Neural cell (in vitro differentiated cells): Measurements from ENCODE around the gene TAL2. TPM values are rescaled to one million over a fixed set of nuclear protein-coding genes. Genes with fewer than 3 reads are reported as not detected.

ENCODE experiments used
- H2AFZ ChIP-seq: fragments of 200-600, 300-800 bp; sonication (generic), shearing (Covaris generic); 2 replicates; pipeline ENCODE4 v1.6.0; 2014; ENCODE audit warnings: low read depth, mild to moderate bottlenecking, antibody characterized with exemption, low read length, moderate library complexity
- H3F3A ChIP-seq: fragments of 200-600 bp; shearing (Covaris generic); 2 replicates; pipeline ENCODE4 v1.6.1; 2016; ENCODE audit warnings: mild to moderate bottlenecking, moderate library complexity, mixed read lengths, antibody characterized with exemption, low read length; ENCODE audit not compliant: insufficient read depth, poor library complexity, severe bottlenecking
- H3K27ac ChIP-seq: fragments of 200-600, 300-800 bp; sonication (generic), shearing (Covaris generic); 2 replicates; pipeline ENCODE4 v1.5.1; 2014; ENCODE audit warnings: mild to moderate bottlenecking, low read length, moderate library complexity
- H3K27me3 ChIP-seq: fragments of 300-800, 200-600 bp; sonication (generic), shearing (Covaris generic); 2 replicates; pipeline ENCODE4 v1.6.0; 2014; ENCODE audit warnings: mild to moderate bottlenecking, low read depth, low read length, moderate library complexity; ENCODE audit not compliant: insufficient read depth
- H3K36me3 ChIP-seq: fragments of 300-800, 200-600 bp; sonication (generic), shearing (Covaris generic); 2 replicates; pipeline ENCODE4 v1.5.1; 2014; ENCODE audit warnings: mild to moderate bottlenecking, antibody characterized with exemption, low read length, moderate library complexity; ENCODE audit not compliant: insufficient read depth
- H3K4me2 ChIP-seq: fragments of 300-800, 200-600 bp; sonication (generic), shearing (Covaris generic); 2 replicates; pipeline ENCODE4 v1.6.0; 2014; ENCODE audit warnings: mild to moderate bottlenecking, low read length
- H3K4me3 ChIP-seq: fragments of 300-800, 200-600 bp; sonication (generic), shearing (Covaris generic); 2 replicates; pipeline ENCODE4 v1.5.1; 2014; ENCODE audit warnings: mild to moderate bottlenecking, low read length, moderate library complexity
- H3K79me2 ChIP-seq: fragments of 200-600 bp; shearing (Covaris generic); replicated peaks from 2 replicates; pipeline ENCODE4 v1.6.0; 2014; ENCODE audit warnings: mild to moderate bottlenecking, low read length, moderate library complexity; ENCODE audit not compliant: insufficient read depth
- H3K9ac ChIP-seq: fragments of 300-800, 200-600 bp; sonication (generic), shearing (Covaris generic); 2 replicates; pipeline ENCODE4 v1.6.1; 2016; ENCODE audit warnings: mild to moderate bottlenecking, low read length, mixed read lengths
- H3K9me2 ChIP-seq: fragments of 200-600 bp; shearing (Covaris generic); 2 replicates; pipeline ENCODE4 v1.6.1; 2016; ENCODE audit warnings: mild to moderate bottlenecking, low read length, mixed read lengths; ENCODE audit not compliant: insufficient read depth
- H3K9me3 ChIP-seq: fragments of 200-600, 300-800 bp; sonication (generic), shearing (Covaris generic); 2 replicates; pipeline ENCODE4 v1.6.1; 2016; ENCODE audit warnings: mild to moderate bottlenecking, mixed run types, low read length, moderate library complexity, mixed read lengths
- H4K20me1 ChIP-seq: fragments of 200-600 bp; shearing (Covaris generic); 2 replicates; pipeline ENCODE4 v1.6.1; 2016; ENCODE audit warnings: mild to moderate bottlenecking, mixed run types; ENCODE audit not compliant: insufficient read depth
- EP300 ChIP-seq: fragments of 450-650 bp; conservative IDR thresholded peaks from 2 replicates; pipeline ENCODE4 v1.6.1; 2014; ENCODE audit warnings: antibody characterized with exemption, mild to moderate bottlenecking, moderate library complexity; ENCODE audit not compliant: poor library complexity, severe bottlenecking
- EZH2 ChIP-seq: fragments of 200-600, 300-800 bp; shearing (Covaris generic), sonication (generic); IDR thresholded peaks from 2 replicates; pipeline ENCODE4 v1.6.1; 2014; ENCODE audit warnings: antibody characterized with exemption, low read length, borderline replicate concordance, mild to moderate bottlenecking; ENCODE audit not compliant: insufficient read depth, poor library complexity, severe bottlenecking
- MXI1 ChIP-seq: fragments of 450-650 bp; conservative IDR thresholded peaks from 2 replicates; pipeline ENCODE4 v1.6.1; 2014; ENCODE audit warnings: antibody characterized with exemption, mild to moderate bottlenecking; ENCODE audit not compliant: poor library complexity, severe bottlenecking
- POLR2AphosphoS5 ChIP-seq: IDR thresholded peaks from 2 replicates; pipeline ENCODE4 v1.6.1; 2012
- RAD21 ChIP-seq: fragments of 450-650 bp; conservative IDR thresholded peaks from 2 replicates; pipeline ENCODE4 v1.6.1; 2014; ENCODE audit warnings: antibody characterized with exemption, mild to moderate bottlenecking, moderate library complexity
- REST ChIP-seq: IDR thresholded peaks from 2 replicates; pipeline ENCODE4 v1.6.1; 2012; ENCODE audit warnings: borderline replicate concordance
- SMC3 ChIP-seq: fragments of 450-650 bp; conservative IDR thresholded peaks from 2 replicates; pipeline ENCODE4 v1.6.1; 2014; ENCODE audit warnings: antibody characterized with exemption, mild to moderate bottlenecking, moderate library complexity; ENCODE audit not compliant: poor library complexity
- TAF1 ChIP-seq: IDR thresholded peaks from 2 replicates; pipeline ENCODE4 v1.6.1; 2012; ENCODE audit warnings: low read depth
- polyA plus RNA-seq: library from polyadenylated mRNA; depleted of rRNA; stranded (reverse); fragments of >200 nt; gene quantifications from 2 replicates; pipeline ENCODE4 v1.2.3, GENCODE V29; 2014
- TF ChIP-seq, protein P1 (sequence below): fragments of 450-650 bp; IDR thresholded peaks from 2 replicates; pipeline ENCODE4 v1.5.1; 2014; ENCODE audit warnings: antibody characterized with exemption, mild to moderate bottlenecking, moderate library complexity; ENCODE audit not compliant: poor library complexity, severe bottlenecking

Gene TAL2
- polyA plus RNA-seq, 1 donor from 2014 or later: 0.88 TPM

DNA sequence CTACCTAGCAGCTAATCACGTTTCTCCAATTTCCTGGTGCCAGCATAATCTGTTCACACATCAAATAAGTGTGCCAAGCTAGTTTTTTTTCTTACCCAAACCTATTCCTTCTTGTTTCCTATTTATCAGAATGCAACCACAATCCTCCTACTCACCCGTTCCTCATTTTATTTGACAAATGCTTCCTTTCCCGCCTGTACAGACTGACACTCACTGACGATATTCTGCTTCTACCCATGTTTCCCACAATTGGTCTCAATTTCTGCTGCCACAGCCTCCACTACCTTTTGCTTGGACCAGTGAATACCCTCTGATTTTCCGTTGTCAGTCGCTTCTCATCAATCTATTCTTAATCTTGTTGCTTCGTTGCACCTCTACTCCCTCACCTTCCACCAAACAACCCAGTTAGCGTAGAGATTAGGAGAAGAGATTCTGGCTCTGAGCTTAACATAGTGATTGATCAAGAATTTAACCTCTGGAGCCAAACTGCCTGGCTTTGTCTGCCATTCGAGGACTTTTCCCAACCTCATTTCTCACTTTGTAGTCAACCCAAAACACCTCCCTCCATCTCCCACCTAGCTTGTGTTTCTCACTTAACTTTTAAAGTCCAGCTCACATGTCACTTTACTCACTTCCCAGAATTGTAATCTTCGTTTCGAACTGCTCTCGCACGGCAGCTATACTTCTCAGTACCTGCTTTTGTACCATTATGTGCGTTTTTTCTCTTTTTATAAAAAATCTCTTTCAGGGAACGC lies 31.4 kb downstream of the TAL2 start:
- Histone ChIP-seq H4K20me1 (no peaks in the 10 kb centered on the region), H3K9ac (peak overlapping the region; percentile 70), H3K4me3 (peak overlapping the region; percentile 90)

DNA sequence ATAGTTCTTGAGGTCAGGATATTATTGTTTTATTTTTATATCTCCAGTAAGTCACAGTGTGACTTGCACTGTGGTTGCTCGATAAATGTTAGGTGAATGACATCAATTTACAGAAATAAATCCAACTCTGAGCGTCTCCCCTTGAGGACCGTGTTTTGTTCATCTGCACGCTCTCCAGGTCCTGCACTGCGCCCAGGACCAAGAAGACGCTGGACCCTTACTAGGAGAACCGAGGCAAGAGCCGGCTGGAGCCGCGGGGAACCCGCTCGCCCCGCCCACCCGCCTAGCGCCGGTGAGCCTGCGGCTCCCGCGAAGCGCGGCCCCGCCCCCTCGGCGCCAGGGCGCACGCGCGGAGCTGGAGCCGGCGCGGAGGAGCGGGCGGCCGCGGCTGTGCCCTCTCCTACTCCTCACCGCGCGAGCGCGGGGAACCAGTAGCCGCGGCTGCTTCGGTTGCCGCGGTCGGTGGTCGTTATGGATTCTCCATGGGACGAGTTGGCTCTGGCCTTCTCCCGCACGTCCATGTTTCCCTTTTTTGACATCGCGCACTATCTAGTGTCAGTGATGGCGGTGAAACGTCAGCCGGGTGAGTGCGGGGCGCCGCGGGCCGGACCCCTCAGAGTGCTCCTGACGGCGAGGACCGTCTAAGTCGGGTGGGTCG lies 32.1 kb downstream of the TAL2 start, which contains the start of gene TMEM38B:
TSS of gene TMEM38B (plus strand) at position 352 of the 658 bp plus-strand sequence. CDS start at position 472, 120 bp downstream.
- H2AFZ ChIP-seq: peak within 1 kb of the TSS; percentile 56
- TF ChIP-seq REST: no peak
- TF ChIP-seq, protein P1, sequence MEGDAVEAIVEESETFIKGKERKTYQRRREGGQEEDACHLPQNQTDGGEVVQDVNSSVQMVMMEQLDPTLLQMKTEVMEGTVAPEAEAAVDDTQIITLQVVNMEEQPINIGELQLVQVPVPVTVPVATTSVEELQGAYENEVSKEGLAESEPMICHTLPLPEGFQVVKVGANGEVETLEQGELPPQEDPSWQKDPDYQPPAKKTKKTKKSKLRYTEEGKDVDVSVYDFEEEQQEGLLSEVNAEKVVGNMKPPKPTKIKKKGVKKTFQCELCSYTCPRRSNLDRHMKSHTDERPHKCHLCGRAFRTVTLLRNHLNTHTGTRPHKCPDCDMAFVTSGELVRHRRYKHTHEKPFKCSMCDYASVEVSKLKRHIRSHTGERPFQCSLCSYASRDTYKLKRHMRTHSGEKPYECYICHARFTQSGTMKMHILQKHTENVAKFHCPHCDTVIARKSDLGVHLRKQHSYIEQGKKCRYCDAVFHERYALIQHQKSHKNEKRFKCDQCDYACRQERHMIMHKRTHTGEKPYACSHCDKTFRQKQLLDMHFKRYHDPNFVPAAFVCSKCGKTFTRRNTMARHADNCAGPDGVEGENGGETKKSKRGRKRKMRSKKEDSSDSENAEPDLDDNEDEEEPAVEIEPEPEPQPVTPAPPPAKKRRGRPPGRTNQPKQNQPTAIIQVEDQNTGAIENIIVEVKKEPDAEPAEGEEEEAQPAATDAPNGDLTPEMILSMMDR: no peak
- TF ChIP-seq RAD21: no peak
- TF ChIP-seq TAF1: peak; percentile 10
- peak; percentile 74 for TF ChIP-seq POLR2AphosphoS5
- TF ChIP-seq SMC3: no peak

More for the DNA sequence above, 31.4 kb downstream of the TAL2 start:
- H3F3A ChIP-seq: peaks cover 8% of the 10 kb centered on the region
- no peaks in the 10 kb centered on the region for H3K36me3 ChIP-seq
- H2AFZ ChIP-seq: peak overlapping the region; percentile 34
- H3K27ac ChIP-seq: peak overlapping the region; percentile 67
- no peaks in the 10 kb centered on the region for H3K9me2 ChIP-seq
- H3K27me3 ChIP-seq: peaks cover 25% of the 10 kb centered on the region
- no peaks in the 10 kb centered on the region for H3K9me3 ChIP-seq
- no peak for TF ChIP-seq REST
- TF ChIP-seq POLR2AphosphoS5: no peak
- no peak for TF ChIP-seq MXI1
- TF ChIP-seq, protein P1: no peak
- no peak for TF ChIP-seq RAD21
- TF ChIP-seq EP300: no peak
- no peak for TF ChIP-seq EZH2
- no peak for TF ChIP-seq TAF1
- TF ChIP-seq SMC3: no peak
- peak overlapping the region; percentile 85 for H3K4me2 ChIP-seq
- H3K79me2 ChIP-seq: peaks cover 14% of the 10 kb centered on the region

More for the DNA sequence above, 32.1 kb downstream of the TAL2 start, which contains the start of gene TMEM38B:
- no peaks in the 10 kb centered on the region for H4K20me1 ChIP-seq
- H3K4me2 ChIP-seq: peak within 1 kb of the TSS; percentile 85
- H3K9me3 ChIP-seq: no peaks in the 10 kb centered on the region
- peak within 1 kb of the TSS; percentile 70 for H3K9ac ChIP-seq
- H3K27ac ChIP-seq: peak within 1 kb of the TSS; percentile 67
- H3F3A ChIP-seq: peaks cover 8% of the 10 kb centered on the region
- H3K27me3 ChIP-seq: peaks cover 25% of the 10 kb centered on the region
- peaks cover 14% of the 10 kb centered on the region for H3K79me2 ChIP-seq
- H3K9me2 ChIP-seq: no peaks in the 10 kb centered on the region
- no peaks in the 10 kb centered on the region for H3K36me3 ChIP-seq
- peak within 1 kb of the TSS; percentile 90 for H3K4me3 ChIP-seq
